HG03575 (cell line): Measurements from ENCODE around the gene MTRF1.
"Not testable (repeated sequence)": the region's sequence is repeated elsewhere in the genome, so short reads cannot be mapped to it uniquely, and the experiment has no call there.

ENCODE experiments used
- ATAC-seq: cut with Tn5 transposase; IDR thresholded peaks from one replicate; pipeline ENCODE4 v1.9.1; 2021; ENCODE audit not compliant: unreplicated experiment, insufficient number of reproducible peaks, low FRiP score; ENCODE audit errors: extremely low read depth

Gene MTRF1

DNA sequence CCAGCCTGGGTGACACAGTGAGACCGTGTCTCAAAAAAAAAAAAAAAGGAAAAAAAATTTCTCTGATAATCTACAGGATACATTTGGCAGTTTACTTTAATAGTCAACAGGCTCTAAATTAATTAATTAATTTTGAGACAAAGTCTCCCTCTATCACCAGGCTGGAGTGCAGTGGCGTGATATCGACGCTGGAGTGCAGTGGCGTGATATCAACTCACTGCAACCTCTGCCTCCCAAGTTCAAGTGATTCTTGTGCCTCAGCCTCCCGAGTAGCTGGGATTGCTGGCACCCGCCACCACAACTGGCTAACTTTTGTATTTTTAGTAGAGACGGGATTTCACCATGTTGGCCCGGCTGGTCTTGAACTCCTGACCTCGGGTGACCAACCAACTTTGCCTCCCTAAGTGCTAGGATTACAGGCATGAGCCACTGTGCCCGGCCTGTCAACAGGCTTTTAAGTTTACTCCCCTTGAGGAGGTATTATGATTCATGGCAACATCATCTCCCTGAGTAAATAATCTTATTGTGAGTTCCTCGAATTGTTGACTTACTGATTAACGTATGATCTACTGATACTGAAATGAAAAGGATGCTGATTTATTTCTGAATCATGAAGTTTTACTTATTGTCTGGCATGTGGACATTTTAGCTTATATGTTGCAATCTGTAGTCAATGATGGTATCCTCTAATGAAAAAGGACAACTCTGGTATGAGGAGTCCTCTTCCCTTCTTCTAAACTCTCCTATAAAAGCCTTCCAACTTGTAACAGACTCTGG lies 21.3 kb upstream of the MTRF1 start:
- ATAC-seq: no peak

DNA sequence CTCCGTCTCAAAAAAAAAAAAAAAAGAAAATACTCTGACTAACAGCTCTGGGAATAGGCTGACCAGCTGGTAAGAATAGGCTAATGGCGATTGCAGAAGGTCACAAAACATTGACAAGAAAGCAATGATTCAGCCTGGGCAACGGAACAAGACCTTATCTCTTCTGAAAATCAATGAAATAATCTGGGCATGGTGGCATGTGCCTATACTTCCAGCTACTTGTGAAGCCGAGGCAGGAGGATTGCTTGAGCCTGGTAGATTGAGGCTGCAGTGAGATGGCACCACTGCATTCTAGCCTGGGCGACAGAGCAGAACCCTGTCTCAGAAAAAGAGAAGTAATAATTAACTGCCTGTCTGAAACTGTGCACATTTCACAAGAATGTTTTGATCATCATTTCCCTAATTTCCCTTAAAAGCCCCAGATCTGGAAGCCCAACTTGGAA lies 18.8 kb upstream of the MTRF1 start:
- ATAC-seq: no peak

DNA sequence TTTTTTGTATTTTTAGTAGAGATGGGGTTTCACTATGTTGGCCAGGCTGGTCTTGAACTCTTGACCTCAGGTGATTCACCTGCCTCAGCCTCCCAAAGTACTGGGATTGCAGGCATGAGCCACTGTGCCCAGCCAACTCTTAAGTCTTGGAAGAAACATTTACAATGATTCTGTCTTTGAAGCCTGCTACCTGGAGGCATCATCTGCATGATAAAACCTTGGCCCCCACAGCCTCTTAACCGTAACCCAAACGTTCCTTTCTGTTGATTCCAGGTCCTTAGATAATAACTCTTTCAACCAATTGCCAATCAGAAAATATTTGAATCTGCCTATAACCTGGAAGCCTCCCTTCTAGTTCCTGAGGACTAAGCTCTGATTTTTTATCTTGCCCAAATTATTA lies 15.8 kb upstream of the MTRF1 start:
- not testable (repeated sequence) for ATAC-seq

DNA sequence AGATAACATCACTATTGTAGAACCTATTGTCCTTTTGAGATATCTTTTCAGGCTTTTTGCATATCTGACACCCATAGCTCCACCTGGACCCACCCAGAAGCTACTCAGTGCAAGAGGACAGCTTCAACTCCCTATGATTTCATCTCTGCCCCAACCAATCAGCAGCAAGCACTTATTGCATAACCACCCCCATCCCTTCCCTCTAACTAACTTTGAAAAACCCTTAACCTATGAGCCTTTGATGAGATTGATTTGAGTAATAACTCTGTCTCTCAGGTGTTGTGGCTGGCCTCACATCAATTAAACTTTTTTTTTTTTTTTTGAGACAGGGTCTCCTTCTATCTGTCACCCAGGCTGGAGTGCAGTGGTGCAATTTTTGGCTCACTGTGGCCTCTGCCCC lies 13.4 kb upstream of the MTRF1 start:
- ATAC-seq: no peak

DNA sequence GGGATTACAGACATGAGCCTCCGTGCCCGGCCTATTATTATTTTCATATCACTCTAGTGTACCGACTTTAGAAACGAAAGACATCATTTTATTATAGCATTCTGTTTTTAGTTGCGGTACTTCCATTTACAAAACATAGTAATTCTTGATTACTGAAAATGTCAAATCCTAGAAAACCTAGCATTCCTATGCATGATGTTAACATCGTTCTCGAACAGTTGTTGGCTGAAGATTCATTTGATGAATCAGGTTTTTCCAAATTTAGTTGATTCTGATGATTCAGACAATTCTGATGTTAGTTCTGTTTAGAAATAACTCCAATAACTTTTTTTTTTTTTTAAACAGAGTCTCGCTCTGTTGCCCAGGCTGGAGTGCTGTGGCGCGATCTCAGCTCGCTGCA lies 11.5 kb upstream of the MTRF1 start:
- ATAC-seq: no peak

DNA sequence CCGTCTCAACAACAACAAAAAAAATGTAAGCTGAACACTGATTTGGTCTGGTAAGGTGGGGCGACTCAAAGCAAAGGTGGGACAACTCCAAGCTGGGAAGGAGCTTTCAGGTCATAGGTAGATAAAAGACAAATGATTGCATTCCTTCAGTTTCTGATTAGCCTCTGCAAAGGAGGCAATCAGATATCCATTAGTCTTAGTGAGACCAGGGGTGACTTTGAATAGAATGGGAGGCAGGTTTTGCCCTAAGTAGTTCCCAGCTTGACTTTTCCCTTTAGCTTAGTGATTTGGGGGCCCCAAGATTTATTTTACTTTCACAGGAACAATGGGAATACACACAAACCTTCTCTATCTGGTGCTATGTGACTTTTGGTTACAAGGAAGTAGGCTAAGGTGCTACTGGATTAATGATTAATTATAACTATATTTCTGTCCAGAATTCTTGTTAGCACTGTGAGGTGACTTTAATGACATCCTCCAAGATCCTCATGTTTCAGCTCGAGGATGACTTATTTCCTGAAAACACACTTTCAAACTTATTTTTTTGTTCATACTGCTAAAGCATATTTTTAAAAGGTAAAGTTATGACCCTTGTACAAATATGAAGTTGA lies 10.6 kb upstream of the MTRF1 start:
- ATAC-seq: no peak

DNA sequence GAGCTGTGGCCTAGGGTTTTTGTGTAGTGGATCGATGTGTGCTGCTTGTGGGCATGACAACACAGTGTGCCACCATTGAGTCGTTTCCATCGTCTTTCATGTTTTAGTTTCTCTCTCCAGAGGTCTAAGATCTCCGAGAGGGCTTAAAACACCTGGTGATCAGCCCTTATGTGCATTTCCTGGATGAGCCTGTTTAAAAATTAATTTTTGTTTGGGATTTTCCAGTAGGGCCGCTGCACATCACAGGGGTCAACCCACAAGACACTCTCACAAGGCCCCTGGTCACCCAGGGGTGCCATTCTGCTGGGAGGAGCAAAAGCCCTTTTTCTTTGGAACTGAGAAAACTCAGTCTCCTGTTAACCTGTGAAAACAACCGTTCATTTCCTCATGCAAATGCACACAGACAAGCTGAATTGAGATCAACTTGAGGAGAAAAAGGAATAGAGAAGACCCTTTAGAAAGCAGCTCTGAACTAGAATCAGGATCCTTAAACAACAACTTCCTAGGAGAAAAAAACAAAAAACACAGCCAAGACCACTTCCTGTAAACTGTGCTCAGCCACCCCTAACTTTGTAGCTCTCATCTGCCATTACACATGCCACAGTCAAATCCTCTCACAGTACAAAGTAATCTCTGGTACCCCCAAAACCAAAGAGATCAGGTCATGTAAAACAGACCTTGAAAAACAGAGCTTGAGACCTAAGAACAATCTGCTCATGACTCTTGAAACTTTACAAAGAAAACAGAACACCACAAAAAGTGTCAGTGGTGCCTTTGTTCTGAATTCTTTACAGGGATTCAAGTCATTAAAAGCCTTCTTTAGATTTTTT lies 8.3 kb upstream of the MTRF1 start:
- ATAC-seq: no peak

DNA sequence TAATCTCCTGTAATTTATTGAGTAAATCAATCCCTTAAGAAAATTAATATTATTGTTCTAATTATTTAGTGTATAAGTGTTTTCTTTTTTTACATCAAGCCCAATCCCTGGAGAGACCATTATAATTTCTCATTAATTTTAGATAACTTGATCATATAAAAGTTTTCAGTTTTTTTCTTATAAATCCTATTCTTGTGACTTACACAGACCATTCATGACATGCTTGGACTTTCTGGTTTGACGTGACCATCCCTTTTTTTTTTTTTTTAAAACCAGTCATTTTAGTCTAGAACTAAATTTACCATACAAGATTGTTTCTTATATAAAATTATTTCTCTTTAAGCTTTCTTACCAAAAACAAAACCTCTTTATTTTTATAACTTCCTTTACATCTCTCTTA lies 5.4 kb upstream of the MTRF1 start:
- no peak for ATAC-seq

DNA sequence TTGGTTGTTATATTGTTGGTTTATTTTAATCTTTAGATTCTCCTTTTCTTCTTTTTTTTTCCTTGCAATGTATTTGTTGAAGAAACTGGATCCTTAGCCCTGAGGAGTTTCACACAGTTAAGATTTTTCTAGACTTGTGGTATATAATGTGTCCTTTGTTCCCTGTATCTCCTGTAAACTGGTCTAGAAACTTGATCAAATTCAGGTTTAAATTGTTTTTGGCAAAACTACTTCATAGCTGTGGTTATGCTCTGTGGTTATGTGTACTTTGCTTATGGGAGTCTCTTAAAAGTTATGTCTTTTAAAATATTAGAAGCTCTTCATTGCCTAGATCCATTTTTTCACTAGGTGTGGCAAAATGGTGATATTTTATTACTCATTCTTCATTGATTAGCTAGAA lies 3.7 kb upstream of the MTRF1 start:
- ATAC-seq: no peak

DNA sequence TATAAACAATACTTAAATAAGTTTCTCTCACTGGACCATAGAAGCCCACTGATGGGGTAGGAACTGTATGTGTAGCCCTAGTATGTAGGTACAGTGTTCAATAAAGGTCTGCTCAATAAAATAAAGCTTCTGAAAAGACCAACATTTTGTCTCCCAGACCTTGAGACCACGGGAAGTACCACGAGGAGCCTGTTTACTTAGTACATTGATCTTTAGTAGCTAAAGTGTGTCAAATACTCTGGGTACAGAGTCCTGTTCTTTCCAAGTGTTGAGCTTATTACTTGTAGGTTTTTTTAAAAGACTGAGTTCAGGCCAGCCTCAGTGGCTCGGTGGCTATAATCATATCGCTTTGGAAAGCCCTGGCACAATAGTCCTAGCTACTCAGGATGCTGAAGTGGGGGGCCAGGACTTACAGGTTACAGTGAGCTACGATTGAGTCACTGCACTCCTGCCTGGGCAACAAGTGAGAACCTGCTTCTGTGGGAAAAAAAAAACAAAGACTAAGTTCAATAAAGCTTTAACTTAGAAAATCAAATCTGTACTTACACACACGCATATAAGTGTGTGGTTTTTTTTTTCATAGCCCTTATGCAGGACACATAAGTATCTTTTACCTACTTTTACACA lies 3.4 kb downstream of the MTRF1 start:
- ATAC-seq: no peak

DNA sequence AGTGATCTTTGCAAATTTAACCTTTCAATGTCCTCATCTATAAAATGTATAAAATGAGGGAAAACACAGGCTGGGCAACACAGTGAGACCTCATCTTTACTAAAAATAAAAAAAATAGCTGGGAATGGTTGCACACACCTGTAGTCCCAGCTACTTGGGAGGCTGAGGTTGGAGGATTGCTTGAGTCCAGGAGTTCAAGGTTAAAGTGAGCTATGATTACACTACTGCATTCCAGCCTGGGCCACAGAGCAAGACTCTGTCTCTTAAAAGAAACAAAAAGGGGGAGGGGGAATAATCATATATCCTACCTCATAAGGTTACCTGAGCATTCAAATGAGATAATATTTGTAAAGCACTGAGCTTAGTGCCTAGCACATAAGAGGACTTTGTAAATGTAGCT lies 5.8 kb downstream of the MTRF1 start:
- no peak for ATAC-seq

DNA sequence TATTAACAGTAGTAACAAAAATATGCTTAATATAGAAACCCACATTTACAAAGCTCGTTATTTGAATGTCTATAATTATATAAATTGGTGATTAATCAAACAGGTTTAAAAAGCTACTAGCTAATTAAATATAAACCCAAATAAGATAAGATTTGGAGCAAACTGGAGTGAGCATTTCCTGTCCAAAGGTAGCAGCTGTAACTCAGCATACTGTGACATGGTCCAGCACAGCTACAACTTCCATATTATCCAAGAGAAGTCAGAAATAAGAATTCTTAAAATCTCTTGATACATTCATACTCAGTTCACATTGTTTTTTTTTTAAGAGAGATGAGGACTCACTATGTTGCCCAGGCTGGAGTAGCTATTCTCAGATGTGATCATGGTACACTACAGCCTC lies 8.5 kb downstream of the MTRF1 start:
- no peak for ATAC-seq

DNA sequence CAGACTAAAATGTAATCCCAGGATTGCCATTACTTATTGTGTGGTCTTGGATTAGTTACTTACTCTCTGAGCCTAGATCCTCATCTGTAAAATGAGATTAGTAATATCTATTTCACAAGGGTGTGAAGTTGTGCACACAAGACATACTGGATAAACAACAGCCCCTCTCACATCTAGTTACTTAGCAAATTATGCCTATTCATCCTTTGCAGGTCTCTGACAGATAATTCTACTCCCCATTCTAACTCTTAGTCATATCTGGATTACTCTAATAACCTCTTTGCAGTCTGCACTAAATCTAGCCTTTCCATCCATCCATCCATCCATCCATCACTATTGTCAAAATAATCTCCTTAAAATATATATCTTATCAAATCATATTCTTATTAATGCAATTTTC lies 12.4 kb downstream of the MTRF1 start:
- no peak for ATAC-seq

DNA sequence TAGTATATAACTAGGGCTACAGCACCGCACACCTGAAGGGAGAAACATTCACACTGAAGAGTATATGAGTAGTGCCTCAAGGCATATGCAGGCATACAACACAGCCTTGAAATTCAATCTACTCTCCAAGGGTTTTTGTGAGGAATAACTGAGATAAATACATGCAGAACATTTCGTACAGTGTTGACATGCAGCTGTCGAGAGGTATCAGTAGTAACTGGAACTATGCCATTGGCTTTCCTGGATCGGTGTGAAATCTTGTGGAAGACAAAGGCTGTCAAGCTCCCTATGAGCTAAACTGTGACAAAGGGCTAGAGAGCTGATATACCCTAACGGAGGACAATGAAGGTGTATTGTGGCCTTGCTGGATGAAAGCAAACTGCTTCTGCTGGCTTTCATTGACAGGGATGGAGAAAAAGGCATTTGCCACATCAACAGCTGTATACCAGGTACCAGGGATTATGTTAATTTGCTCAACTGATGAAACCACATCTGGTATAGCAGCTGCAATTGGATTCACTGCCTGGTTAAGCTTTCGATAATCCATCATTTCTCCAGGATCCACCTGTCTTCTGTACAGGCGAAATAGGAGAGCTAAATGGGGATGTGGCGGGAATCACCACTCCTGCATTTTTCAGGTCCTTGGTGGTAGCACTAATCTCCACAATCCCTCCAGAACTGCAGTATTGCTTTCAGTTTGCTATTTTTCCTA lies 16.3 kb downstream of the MTRF1 start:
- ATAC-seq: no peak

DNA sequence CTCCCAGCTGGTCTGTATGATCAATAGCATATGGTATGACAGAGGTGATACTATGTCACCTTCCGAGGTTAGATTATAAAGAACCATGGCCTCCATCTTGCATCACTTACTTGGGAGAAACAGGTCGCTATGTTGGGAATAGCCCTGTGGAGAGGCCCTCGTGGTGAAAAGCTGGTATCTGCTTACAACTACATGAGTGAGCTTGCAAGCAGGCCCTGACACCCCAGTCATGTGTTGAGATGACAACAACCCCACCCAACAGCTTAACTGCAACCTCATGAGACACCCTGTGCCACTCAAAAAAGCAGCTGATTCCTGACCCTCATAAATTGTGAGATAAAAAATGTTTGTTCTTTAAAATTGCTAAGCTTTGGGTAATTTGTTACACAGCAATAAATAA lies 18.8 kb downstream of the MTRF1 start:
- no peak for ATAC-seq

DNA sequence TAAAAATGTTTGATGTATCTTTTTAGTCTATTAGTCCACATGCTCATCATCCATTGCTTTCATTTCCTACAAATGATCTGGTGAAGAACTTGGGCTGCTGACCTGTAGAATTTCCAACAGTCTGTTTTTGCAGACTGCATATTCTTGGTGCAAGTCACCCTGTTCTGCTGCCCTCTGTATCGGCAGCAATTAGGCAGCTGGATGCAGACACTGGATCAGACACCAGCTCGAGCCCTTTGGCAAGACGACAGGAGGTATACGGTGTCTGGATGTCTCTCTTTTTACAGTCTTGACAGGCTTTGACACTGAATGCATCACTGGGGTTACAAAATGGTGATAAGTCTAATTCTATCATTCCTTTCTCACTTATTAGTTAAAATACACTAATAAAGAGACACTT lies 21.8 kb downstream of the MTRF1 start:
- no peak for ATAC-seq

DNA sequence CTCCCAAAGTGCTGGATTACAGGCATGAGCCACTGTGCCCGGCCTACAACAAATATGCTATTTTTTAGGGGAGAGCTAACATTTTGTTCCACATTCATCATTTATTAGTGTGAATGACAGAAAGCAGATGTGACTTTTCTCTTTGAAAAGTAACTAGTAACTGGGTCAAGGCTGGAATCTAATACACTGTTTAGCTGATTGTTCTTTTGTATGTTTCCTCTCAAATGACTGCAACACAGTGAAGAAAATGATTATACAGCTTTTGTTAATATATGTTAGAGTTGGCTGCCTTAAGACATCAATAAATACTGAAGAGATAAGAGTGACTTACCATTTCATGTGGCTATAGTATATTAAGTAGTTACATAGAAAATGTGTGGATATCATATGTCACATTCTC lies 27.0 kb downstream of the MTRF1 start:
- no peak for ATAC-seq

DNA sequence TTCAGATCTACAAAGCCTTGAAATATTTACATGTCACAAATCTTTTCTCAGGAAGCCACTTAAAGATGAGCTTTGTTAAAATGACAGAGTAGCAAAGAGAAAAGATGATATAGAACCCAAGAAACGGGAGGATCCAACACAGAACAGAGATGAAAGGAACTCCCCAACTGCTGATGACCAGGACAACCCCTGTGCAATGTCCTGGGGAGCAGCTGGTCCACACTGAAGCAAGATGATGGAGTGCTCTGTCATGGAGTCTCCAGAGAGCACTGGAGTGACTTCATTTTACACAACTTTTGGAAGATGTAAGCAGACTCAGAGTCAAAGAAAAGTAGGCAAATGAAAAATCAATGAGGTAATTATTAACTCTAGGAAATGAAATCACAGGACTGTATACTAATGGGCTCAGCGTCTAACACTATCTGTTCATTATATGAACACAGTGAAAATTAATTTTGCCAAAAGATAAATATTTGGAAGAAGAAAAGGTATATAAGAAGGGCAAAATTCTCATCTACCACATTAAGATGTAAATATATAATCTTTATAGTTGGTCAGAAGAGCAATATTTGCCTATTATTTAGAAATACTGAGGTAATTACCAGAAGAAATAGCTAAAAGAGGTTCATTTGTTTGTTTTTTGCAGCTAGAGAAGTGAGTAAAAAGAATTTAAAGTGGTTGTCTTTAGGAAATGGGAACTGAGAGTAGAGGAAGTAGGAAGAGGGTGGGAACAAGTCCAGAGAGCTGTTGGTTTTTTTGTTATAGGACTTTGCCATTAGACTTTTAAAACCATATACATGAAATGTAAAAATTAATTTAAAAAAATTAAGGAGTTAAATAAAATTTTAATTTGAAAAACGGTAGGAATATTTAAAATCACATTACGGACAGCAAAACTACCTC lies 30.5 kb downstream of the MTRF1 start:
- ATAC-seq: no peak
